ENCODE measurements around the gene SUN3.
"Not testable (repeated sequence)": the region's sequence is repeated elsewhere in the genome, so short reads cannot be mapped to it uniquely, and the experiment has no call there.

- TF ChIP-seq TEAD4 (CRISPR knock-in tag; IDR thresholded peaks at IDR 0.05); ESRRA (CRISPR knock-in tag; IDR thresholded peaks at IDR 0.05; ENCODE audit: borderline replicate concordance); FOXK1 (CRISPR knock-in tag; IDR thresholded peaks at IDR 0.05): not testable (repeated sequence)
Observed at GRCh38 chr7:47980648-47981047, 48.3 kb downstream of the SUN3 start.
